OCI-M2 (cell line): ENCODE data around the gene SULT2B1.
"Not testable (repeated sequence)": the region's sequence is repeated elsewhere in the genome, so short reads cannot be mapped to it uniquely, and the experiment has no call there.

Experiments used
- DNase-seq: peaks from one replicate; lab custom pipeline; 2025; ENCODE audit not compliant: unreplicated experiment; lab: John Stamatoyannopoulos, UW

Gene SULT2B1

DNA sequence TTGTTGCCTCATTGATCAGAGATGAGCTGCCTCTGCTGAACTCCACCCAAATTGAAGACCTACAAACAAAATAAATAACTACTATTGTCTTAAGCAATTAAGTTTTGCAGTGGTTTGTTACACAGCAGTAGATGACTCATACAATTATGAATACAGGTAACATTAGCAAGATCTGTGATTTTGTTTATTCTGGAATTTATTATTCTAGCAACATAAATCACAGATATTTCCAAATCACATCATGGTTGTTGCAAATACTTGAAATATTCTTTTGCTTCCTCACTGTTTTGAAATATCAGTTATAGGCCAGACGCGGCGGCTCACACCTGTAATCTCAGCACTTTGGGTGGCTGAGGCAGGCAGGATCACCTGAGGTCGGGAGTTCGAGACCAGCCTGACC lies 27.2 kb upstream of the SULT2B1 start:
- DNase-seq: no peak

DNA sequence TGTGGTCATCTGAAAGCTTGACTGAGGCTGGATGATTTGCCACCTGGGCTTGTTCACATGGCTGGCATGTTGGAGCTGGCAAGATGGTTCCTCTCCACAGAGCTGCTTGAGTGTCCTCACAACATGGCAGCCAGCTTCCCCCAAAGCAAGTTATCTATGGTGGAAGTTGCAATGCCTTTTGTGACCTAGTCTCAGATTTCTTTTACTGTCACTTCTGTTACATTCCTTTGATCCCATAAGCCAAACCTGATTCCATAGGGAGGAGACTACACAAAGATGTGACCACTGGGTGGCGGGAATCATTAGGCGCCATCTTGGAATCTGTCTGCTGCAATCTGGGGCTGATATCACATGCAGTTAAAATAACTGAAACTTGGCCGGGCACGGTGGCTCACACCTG lies 22.8 kb upstream of the SULT2B1 start:
- DNase-seq: no peak

DNA sequence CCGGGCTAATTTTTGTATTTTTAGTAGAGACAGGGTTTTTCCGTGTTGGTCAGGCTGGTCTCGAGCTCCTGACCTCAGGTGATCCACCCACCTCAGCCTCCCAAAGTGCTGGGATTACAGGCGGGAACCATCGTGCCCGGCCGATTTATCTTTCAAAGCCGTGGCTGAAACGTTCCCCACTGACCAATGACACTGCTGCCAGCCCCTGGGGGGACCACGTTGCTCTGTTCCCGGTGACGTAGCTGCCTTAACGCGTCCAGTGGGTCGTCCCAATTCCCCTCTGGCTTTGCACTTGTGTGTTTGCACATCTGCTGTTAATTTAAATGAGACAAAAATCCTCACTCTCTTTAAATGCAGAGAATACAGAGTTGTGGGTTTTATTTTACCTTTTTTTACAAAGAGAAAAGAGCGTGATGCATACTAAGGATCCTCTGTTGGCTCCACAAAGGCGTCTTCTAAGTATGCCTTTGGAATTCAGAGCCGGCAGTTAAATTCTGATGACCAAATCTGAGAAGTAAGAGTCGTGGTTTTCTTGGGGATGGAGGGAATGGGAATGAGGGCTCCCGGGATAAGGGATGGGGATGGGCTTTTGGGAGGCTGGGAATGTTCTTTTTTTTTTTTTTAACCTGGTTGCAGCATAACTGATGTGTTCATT lies 21.8 kb upstream of the SULT2B1 start:
- no peak for DNase-seq

DNA sequence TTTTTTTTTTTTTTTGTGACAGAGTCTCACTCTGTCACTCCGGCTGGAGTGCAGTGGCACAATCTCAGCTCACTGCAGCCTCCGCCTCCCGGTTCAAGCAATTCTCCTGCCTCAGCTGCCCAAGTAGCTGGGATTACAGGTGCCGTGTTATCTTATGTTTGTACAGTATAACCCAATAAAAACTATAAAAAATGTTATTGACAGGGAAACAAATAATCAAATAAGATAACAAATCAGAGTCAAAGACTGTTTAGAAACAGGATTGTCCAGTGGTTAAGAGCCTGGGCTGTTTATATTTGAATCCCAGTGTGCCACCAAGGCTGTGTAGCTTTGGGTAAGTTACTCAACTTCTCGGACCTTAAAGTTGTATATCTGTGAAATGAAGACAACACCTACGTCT lies 21.2 kb upstream of the SULT2B1 start:
- DNase-seq: no peak

DNA sequence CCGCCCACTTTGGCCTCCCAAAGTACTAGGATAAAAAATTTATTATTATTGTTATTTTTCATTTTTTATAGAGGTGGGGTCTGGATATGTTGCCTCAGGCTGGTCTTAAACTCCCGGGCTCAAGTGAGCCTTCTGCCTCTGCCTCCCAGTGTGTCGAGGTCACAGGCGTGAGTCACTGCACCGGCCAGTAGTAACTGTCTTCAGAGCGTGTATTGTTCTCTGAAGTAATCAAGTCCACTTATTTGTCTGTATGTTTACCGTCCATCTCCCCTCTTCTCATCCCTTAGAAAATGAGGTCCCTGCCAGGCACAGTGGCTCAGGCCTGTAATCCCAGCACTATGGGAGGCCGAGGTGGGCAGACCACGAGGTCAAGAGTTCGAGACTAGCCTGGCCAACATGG lies 18.2 kb upstream of the SULT2B1 start:
- no peak for DNase-seq

DNA sequence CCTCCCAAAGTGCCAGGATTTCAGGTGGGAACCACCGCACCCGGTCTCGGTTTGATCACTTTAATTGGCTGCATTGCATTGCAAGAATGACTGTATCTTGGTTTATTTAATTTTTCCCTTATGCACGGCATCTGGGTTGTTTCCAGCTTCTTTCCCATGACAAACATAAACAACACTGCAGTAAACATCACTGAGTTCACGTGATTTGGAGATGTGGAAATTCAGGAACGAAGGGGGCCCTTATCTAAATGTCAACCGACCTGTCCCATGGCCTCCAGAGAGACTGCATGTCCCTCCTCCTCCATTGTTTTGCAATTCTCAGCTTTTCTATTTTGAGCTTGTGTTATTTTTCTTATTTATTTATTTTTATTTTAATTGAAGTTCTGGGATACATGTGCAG lies 14.4 kb upstream of the SULT2B1 start:
- DNase-seq: no peak

DNA sequence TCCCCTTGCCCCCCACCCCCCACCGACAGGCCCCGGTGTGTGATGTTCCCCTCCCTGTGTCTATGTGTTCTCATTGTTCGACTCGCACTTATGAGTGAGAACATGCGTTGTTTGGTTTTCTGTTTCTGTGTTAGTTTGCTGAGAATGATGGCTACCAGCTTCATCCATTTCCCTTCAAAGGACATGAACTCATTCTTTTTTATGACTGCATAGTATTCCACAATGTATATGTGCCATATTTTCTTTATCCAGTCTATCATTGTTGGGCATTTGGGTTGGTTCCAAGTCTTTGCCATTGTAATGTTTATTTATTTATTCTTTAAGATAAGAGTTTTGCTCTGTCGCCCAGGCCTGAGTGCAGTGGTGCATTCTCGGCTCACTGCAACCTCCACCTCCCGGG lies 13.9 kb upstream of the SULT2B1 start:
- DNase-seq: not testable (repeated sequence)

DNA sequence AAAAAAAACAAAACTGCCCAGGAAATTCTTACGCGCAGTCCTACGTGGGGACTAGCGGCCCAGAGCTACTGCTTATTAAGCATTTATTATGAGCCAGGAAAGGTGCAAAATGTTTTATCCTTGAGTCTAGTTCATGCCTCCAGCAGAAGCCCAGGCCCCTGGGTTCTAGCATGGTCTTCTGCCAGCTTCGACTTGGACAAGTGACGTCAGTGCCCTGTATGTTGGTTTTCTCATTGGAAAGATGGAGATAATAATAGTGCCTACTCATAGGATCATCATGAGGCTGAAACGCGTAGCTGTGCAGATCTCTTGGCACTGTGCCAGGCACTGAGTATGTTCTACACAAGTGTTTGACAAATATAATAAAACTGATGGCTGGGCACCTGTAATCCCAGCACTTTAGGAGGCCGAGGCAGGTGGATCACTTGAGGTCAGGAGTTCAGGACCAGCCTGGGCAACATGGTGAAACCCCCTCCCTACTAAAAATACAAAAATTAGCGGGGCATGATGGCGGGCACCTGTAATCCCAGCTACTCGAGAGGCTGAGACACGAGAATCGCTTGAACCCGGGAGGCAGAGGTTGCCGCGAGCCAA lies 12.4 kb upstream of the SULT2B1 start:
- no peak for DNase-seq

DNA sequence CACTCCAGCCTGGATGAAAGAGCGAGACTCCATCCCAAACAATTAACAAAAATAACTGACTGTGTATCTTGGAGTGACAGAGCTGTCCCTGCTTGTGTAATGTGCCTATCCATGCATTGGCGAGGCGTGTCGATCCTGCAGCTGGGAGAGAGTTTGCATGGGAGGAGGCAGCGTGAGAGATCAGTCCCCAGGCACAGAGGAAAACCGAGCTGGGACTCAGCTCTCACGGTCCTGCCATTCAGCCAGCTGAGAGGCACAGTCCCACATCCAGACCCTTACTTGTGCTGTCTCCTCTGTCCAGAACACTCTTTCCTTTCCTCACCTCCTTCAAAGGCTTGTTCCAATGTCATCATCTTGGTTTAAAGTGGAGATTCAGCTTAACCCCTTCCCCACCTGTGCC lies 11.9 kb upstream of the SULT2B1 start:
- no peak for DNase-seq

DNA sequence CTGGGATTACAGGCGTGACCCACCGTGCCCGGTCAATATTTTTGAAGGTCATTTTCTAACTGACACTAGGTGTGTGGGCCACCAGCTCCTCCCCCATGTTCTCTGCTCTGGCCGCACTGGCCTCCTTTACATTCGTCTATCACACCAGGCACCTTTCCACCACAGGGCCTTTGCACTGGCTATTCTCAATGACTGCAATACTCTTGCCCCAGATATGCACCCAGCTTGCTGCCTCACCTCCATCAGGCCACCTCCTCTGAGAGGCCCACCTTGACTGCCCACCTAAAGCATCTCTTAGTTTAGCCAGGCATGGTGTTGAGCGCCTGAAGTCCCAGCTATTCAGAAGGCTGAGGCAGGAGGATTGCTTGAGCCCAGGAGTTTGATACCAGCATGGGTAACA lies 10.2 kb upstream of the SULT2B1 start:
- DNase-seq: no peak

DNA sequence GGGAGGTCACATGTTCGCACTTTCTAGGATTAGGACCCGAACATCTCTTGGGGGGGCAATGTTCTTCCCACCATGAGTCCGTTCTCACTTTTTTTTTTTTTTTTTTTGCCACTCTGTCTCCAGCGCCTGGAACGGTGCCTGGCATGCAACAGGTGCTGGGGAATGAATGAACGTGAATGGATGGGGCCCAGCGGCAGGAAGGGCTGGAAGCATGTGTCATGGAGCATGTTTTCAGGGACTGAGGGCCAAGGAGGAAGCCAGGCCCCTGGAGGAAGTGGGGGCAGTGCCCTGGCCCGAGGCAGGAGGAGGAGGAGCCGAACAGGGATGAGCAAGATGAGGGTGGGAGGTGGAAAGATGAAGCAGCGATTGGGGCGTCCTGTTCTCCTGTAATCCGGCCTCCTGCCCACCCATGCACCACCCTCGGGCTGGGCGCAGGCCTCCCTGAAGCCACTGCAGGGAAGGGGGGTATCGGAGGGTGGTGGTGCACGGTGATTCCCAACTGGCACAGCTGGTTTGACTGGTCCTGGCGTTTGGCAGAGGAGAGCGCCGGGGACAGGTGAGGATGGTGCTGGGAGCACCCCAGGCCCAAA lies 8.8 kb upstream of the SULT2B1 start:
- DNase-seq: no peak

DNA sequence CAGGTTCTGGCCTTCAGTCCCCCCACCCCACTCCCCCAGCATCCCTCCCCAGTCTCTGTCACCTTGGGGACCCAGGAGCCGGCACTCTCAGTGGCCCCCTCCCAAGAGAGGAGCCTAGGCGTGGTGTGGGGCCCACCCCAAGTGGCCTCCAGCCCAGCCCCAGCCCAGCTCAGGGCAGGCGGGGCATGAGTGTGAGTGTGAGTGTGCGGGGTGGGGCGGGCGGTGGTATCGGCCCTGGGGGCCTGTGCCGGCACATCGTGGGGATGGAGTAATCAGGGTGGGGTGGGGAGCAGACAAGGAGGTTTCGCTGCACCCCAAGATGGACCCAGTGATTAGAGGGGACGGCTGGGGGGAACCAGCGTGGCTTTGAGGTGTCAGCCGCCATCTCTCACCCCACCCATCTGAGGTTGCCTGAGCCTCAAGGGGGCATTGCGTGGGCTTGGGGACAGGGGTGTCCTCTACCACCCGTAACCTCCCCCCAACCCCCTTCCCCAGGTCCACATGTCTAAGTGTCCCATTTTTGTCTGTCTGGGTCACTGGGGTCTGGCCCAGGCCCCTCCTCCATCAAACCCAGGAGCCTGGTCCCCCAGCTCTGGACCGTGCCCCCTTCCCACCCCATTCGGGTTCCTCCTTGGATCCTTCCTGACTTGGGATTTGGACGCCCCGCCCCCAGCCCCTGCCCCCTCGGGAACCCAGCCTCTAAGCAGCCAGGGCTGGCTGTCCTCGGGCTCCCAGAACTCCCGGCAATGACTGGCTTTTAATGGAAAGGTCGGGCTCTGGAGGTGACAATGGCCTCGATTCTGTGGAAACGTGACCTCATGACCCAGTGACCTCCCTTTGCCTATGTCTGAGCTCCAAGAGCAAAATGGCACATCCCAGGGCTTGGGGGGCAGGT lies 6.9 kb upstream of the SULT2B1 start:
- no peak for DNase-seq

DNA sequence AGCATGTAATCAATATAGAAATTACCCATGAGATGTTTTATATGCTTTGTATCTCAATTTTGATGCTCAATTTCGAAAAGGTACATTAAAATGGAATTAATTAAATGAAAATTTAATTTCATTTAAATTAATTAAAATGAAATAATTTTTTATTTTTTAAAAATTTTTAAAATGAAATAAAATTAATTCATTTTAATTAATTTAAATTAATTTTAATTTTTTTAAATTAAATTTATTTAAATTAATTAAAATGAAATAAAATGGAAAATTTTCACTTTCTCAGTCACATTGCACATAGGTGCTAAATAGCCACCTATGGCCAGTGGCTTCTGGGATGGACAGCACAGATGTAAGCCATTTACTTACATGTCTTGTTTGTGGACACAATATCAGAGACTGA lies 4.2 kb upstream of the SULT2B1 start:
- no peak for DNase-seq

DNA sequence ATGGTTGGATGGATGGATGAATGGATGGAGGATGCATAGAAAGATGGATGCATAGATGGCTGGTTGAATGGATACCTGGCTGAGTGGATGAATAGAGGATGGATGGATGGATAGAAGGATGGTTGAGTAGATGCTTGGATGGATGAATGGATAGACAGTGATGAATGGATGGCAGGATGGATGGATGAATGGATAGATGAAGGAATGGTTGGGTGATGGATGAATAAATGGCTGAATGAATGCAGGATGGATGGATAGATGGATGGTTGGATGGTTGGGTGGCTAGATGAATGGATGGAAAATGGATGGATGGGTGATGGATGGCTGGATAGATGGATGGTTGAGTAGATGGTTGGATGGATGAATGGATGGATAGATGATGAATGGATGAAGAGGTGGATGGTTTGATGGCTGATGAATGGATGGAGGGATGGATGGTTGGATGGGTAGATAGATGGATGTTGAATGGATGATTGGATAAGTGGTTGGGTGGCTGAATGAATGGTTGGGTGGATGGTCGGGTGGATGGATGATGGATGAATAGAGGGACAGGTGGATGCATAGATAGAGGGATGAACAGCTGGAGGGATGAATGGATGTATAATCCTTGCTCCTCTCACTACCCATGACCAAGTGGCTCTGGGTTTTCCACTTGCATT lies 3.6 kb upstream of the SULT2B1 start:
- no peak for DNase-seq

DNA sequence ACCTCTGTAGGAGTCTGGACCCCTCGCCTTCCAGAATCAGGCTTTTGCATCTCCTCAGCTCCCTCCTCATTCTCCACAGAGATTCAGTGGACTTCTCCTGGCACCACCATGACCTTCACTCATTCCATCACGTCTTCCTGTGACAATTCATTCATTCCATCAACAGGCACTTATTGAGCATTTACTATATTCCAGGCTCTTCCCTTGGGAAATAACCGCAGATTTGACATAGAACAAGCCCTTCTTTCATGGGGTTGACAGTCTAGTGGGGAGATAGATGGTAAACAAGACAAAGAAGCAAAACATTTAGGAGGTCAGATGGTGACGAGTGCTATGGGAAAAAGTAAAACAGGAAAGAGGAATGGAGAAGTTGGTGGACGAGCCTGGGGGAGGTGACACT lies 2.6 kb upstream of the SULT2B1 start:
- DNase-seq: no peak

DNA sequence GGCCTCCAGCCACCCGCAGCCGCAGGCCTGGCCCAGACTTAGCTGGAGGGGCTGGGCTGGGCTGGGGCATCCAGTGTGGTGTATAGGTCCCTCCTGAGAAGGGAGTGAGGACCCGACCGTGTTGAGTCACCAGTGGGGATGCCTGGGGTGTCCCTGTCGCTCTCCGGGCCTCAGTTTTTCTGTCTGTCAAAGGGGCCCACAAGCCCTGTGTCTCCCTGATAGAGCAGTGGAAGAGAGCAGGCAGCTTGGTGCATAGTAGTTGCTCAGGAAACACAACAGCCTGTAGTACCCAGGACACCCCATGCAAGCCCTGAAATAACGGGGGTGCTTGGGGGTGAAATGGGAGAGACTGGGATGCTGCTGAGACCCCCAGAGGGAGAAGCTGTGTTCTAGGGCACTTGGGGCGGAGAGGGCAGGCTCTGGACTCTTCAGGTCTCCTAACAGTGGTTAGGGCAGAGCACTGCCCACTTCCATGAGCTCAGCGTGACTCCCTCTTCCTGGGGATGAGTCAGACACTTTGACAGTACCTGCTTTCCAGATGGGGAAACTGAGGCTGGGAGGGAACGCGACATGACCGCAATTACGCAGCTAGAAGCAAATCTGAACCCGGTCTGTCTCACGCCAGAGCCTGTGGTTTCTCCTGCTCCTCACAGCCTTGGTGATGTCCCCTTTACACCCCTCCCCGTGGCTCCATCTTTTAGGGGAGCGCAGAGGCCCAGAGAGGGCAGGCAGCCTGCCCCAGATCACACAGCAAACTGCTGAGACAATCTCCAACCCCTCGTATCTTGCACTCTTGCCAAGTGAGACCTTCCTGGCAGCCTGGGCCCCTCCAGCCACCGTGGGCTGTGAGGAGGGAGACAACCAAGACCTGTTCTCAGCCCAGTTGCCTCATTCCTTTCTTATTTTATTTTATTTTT lies 692 bp downstream of the SULT2B1 start:
- no peak for DNase-seq

DNA sequence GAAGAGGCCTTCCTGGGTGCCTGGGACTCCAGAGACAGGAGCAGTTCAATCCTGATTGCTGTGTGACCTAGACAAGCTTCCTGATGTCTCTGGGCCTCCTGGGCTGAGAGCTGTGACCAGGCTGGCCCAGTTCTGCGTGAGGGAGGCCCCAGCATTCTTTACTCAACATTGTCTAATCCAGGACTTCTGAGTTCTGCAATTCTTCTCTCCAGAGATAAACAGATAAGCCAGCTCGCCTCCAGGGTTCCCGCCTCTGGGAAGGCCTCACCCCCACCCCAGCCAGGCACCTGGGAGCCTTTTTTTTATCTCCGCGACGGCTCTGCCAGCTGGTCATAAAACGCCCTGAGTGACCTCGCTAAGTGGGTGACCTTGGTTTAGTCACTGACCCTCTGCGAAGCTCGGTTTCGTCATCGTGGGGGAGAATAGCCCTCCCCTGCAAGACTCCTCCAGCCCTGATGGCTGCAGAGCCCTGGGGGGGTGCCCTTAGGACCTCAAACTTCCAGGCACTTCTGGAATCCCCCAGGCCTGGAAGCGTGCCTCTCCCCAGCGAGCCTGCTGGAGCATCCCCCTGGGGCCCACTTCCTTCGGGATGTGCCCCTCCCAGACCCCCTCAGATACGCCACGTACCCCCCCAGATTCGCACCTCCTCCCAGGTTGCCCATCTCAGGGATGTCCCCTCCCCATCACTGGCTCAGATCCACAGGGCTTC lies 1.9 kb downstream of the SULT2B1 start:
- no peak for DNase-seq

DNA sequence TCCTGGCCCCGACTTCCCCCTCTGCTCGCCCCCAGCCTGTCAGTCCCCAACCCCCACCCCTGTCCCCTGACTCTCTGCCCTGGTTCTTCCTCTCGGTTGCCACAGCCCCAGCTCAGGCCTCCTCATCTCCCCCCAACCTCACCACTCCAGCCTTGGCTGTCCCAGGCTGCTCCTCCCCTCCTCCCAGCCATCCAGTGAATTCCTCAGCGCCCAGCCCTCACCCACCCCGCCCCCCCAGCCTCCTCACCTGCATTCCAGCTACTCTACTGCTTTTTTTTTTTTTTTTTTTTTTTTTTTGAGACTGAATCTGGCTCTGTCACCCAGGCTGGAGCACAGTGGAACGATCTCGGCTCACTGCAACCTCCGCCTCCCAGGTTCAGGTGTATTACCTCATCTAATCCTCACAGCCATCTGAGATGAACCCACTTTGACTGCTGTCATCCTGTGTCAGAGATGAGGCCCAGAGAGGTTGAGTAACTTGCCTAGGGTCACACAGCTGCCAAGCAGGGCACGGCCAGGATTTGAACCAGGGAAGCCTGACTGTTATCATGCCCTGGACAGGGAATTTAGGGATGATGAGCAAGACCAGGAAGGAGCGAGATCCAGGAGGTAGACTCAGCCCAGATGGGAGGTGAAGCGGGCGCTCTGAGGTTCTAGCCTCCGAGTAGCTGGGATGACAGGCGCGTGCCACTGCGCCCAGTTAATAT lies 2.6 kb downstream of the SULT2B1 start:
- DNase-seq: no peak

DNA sequence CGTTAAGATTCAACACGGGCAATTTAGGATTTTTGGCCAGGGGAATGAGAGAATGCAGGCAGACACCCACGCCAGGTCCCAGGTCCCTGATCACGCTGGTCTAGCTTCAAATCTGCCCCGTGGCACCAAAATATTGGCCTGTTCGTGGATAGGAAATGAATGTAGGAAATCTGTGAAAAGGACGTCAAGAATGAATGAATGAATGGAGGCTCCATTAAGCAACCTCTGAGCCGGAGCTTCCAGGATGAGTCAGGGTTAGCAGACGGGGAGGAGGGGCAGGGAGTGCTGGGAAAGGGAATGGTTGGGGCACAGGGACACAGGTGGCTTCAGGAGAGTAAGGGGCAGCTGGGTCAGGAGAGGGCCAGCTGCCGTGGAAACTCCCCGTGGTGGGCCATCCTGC lies 4.2 kb downstream of the SULT2B1 start:
- DNase-seq: no peak
